ENCODE data around the gene ESPN.

Gene ESPN

DNA sequence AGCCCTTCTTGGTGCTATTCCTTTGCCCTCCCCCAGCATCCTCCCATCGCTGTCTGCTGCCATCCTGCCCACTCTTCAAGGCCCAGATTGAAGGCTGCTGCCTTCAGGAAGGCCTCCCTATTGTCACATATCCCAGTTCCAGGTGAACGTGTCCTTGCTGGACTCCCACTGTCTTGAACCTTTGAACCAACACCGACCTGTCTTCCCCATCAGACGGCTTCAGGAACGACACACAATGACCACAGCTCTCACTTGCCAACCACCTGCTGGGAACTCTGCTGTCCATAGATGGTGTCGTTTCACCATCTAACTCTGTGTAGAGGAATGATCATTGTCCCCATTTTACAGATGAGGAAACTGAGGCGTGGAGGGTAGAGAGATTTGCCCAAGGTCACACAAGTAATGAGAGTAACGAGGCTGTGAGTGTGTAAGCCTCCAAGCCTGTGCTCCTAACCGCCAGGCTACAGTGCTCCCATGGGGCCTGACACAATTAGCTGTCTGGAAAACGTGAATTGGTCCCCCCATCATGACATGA lies 76.8 kb downstream of the ESPN start:
- DNase-seq: no peak

DNA sequence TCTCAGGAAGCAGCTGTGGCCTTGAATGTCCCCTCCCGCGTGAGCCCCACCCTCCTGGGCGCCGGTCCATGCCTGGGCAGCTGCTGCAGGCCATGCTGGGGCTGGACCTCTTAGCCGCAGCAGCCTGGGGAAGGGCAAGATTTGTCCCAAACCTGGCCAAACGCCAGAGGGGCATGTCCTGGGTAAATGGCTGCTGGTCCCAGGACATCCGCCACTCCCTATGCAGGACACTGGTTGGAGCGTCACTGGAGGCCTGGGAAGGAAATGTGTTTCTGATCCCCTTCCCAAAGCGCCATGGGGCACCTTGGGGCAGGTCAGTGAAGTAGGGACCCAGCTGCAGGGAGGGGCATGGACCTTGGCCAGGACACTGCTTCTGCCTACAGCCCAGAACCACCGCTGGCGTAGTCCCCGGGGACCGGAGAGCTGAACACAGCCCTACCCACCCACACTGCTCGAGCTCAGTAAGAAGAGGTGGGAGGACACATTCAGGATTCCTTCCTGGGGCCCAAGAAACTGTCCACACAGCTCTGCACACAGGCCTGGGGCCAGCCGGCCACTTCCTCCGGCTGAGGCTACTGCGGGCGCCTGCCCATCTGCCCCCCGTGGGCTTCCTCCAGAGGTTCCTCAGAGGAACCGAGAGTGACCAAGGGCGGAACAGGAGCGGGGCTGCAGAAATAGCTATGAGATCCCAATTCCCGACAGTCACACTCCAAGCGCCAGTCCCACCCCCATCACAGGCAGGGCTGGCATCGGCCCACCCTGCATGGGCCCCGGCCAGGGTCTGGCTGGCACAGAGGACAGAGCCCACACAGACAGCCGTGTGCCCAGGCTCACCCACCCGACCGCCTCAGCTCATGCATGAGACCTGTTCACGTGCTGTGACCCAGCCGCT lies 77.7 kb downstream of the ESPN start:
- no peak for DNase-seq

GRCh38 chr1:6503884-6504602 lies 79.5 kb downstream of the ESPN start:
- no peak for DNase-seq

GRCh38 chr1:6504887-6505286 lies 80.3 kb downstream of the ESPN start:
- no peak for DNase-seq

- no peak for DNase-seq
Measured at GRCh38 chr1:6505367-6506209, 81.0 kb downstream of the ESPN start.

GRCh38 chr1:6506210-6507036 lies 81.8 kb downstream of the ESPN start:
- no peak for DNase-seq

- DNase-seq: no peak
Measured at GRCh38 chr1:6507037-6507428, 82.5 kb downstream of the ESPN start.

GRCh38 chr1:6507461-6507911 lies 82.9 kb downstream of the ESPN start:
- no peak for DNase-seq

- DNase-seq: no peak
Measured at GRCh38 chr1:6508154-6508815, 83.7 kb downstream of the ESPN start.

DNA sequence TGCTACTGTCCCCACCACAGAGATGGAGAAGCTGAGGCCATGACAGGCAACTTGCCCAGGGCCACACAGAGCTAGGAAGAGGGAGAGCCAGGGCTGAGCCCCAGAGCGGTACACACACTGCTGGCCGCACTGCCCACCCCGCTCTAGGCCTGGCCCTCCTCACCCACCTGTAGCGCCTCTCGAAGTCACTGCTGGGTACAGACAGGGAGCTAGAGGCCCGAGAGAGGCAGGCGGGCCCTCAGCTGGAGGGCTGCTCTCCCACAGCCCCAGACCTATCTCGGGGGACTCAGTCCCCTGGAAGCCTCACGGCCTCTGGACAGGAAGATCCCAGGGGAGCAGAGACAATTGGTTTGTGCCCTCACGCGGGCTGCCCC lies 84.2 kb downstream of the ESPN start:
- DNase-seq: no peak

- no peak for DNase-seq
Measured at GRCh38 chr1:6509220-6509918, 84.8 kb downstream of the ESPN start.

GRCh38 chr1:6509919-6510291 lies 85.3 kb downstream of the ESPN start:
- DNase-seq: no peak

GRCh38 chr1:6510493-6510892 lies 85.9 kb downstream of the ESPN start:
- DNase-seq: no peak

Measured in NCI-H1436 treated with DMSO at 0.1 percent for 48 hours (cell line).